Stomach (tissue), 9 donors: ENCODE measurements around the gene REX1BD. TPM values are rescaled to one million over a fixed set of nuclear protein-coding genes. Genes with fewer than 3 reads are reported as not detected.

ENCODE experiments used
- DNase-seq, 2 donors: peaks; one replicate each; pipeline versions ENCODE4 v3.0.0 to v3.0.0-alpha.2; 2013 to 2019
- H3K27ac ChIP-seq, 5 donors: fragments of 200-600 bp in 4 of 5; sonication (generic) in 4 of 5; one replicate each; pipeline ENCODE4 v1.5.1; 2013 to 2019; ENCODE audit warnings: mild to moderate bottlenecking in 1 of 5, moderate library complexity in 1 of 5
- H3K27me3 ChIP-seq, 3 donors: fragments of 200-600 bp; sonication (generic); one replicate each; pipeline ENCODE4 v1.5.1; 2017 to 2019; ENCODE audit warnings: mixed run types in 1 of 3
- H3K36me3 ChIP-seq, 4 donors: fragments of 200-600 bp; sonication (generic); 1 replicate in 3 of 4; 2 replicates in 1 of 4; pipeline ENCODE4 v1.5.1; 2016 to 2019
- H3K4me1 ChIP-seq, 4 donors: fragments of 200-600 bp; sonication (generic); one replicate each; pipeline ENCODE4 v1.5.1; 2016 to 2019
- H3K4me3 ChIP-seq, 4 donors: fragments of 200-600 bp; sonication (generic) in 3 of 4; one replicate each; pipeline ENCODE4 v1.5.1; 2016 to 2019; ENCODE audit warnings: mild to moderate bottlenecking in 1 of 4
- H3K9me3 ChIP-seq, 4 donors: fragments of 200-600 bp; sonication (generic); one replicate each; pipeline ENCODE4 v1.5.1; 2016 to 2019
- CTCF ChIP-seq, 7 experiments: fragments of 450-650 bp in 4 of 7; fragments of 200-600 bp in 3 of 7; sonication (generic) in 3 of 7; IDR thresholded peaks; one replicate each; pipeline ENCODE4 v1.5.1; 2016 to 2019; ENCODE audit warnings: antibody characterized with exemption in 7 of 7, control low read depth in 2 of 7, mild to moderate bottlenecking in 1 of 7
- EP300 ChIP-seq: sonication (generic); formaldehyde crosslinking; IDR thresholded peaks from one replicate; pipeline ENCODE4 v1.6.1; 2017; ENCODE audit warnings: antibody characterized with exemption
- POLR2A ChIP-seq, 4 donors: fragments of 450-650 bp; IDR thresholded peaks; one replicate each; pipeline ENCODE4 v1.6.1; 2016; ENCODE audit warnings: antibody characterized with exemption in 4 of 4, control low read depth in 2 of 4, mild to moderate bottlenecking in 1 of 4, moderate library complexity in 1 of 4
- POLR2AphosphoS5 ChIP-seq, 3 donors: sonication (generic); formaldehyde crosslinking; IDR thresholded peaks; one replicate each; pipeline ENCODE4 v1.6.1; 2016; ENCODE audit warnings: antibody characterized with exemption in 3 of 3
- WGBS, 5 donors: extraction: QIAGEN DNeasy Blood & Tissue Kit in 3 of 5; methylation state at CpG; one replicate each; pipeline versions ENCODE4 v1.1.5 to v1.1.7; 2013 to 2018; 5-methylcytosine and 5-hydroxymethylcytosine counted together
- intact Hi-C: fragments of 100-400 bp; cut with DNase I; formaldehyde crosslinking; loops from one replicate; pipeline ENCODE4 v1.15.1; 2023; ENCODE audit warnings: low total_unique reads
- polyA plus RNA-seq, 3 donors: library from polyadenylated mRNA; stranded (reverse); fragments of 200-250 nt; gene quantifications; one replicate each; pipeline ENCODE4 v1.2.3, GENCODE V29; 2013
- total RNA-seq, 5 donors: library from RNA; depleted of rRNA; stranded (reverse); fragments of >200 nt; gene quantifications; one replicate each; pipeline versions ENCODE4 v1.1.0 to v1.2.3, GENCODE V29; 2014 to 2016
- donor health status: healthy with polysubstance abuse.
- donor health status: Bipolar disorder and iron deficiency.
- donor health status: healthy.

Gene REX1BD
- total and polyA plus RNA-seq, 8 donors: 15.6 to 483 (median 114) TPM

DNA sequence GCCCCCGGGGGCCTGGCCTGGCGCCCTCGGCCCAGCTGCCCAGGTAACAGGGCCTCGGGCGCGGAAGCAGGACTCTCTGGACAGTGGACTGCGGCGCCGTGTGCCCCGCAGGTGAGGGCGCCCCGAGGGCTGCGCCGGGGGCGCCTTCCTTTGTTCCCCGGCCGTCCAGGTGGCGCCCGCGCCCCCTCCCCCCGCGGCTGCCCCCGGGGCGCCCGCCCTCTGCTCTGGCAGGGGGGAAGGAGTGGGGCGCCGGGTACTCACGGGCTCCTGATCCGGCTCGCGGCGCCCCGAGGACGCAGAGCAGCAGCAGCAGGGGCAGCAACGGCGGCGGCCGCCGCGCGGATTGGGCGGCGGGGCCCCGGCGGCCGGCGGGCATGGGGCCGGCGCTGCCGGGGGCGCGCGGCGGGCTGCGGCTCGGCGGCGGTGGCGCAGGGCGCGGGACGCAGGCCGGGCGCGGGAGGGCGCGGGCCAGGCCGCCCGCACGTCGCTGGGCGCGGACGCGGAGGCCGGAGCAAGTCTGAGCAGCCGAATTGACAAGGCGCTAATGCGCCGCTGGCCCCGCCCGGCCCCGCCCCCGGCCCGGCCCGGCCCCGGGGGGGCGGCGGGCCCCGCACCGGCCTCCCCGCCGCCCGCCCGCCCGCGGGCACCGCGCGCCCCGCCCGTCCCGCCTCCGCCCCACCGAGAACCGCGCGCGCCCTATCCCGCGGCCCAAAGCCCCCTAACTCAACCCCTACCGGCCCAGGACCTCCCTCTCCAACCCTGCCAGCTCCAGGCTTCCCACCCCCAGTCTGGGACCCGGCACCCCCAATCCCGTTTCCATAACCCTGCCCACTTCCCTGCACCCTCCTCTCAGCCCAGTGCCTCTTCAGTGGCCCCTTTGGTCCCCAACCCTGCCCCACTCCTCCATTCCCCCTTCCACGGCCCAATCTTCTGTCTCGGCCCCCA lies 18.0 kb downstream of the REX1BD start, which contains the start of gene CRLF1:
Gene CRLF1, minus strand, starts transcription at position 519 of the 945 bp plus-strand sequence. Its CDS starts 143 bp downstream, at position 376.
- Histone ChIP-seq H3K9me3 (no peaks in the 10 kb centered on the region), H3K27ac (no peak within 1 kb of the TSS), H3K4me1 (peaks cover 34 to 49% (median 48%) of the 10 kb centered on the region in 4 donors), H3K4me3 (peak within 1 kb of the TSS; percentile 20 to 39 (median 32)), H3K36me3 (no peaks in the 10 kb centered on the region), H3K27me3 (peaks cover 57 to 96% (median 90%) of the 10 kb centered on the region in 3 donors)
- intact Hi-C loops: no loop called here
- 1 to 2% (median 2%) methylated on average over 13 to 106 of the region's 116 CpGs for WGBS, 5 donors
- no peak for DNase-seq
- TF ChIP-seq CTCF (IDR thresholded peaks at IDR 0.05): no peak
- TF ChIP-seq POLR2AphosphoS5 (IDR thresholded peaks at IDR 0.05): no peak
- no peak for TF ChIP-seq POLR2A (IDR thresholded peaks at IDR 0.05)
- TF ChIP-seq EP300: no peak

DNA sequence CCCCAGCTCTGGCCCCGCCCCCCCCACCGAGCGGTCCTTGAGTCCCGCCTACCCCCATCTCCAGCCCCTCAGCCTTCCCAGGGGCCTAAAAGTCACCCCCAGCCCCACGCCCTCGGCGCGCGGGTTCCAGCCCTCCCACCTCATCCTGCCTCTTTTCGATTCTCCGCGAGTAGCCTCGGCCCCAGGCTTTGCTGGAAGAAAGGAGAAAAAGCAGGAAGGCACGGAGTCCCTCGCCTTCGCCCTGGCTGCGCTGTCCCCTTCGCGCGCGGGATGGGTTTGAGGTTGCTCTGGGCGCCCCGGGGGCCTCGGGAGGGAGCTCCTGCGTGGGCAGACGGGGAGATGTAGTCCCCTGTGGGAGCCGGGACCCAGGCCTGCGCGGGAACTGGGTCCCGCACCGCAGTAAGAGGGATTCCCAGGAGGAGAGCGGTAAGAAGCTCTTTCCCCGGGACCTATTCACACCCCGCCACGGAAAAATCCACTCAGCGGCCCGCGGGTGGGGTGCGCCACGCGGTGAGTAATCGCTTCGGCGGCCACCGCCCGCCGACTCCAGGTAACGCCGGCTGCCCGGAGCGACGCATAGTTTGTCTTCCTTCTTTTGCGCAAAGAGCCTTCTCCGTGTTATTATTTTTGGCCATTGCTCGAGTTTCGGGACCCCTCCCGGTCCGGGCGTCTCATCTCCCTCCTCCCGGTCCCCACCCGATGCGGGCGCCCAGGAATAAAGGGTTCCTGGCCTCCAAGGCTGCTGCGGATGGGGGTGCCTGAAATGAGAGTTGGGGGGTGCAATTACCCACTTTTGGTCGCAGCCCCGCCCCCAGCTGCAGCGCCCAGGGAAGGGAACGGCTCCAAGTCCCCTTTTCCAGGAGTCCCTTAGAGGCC lies 18.9 kb downstream of the REX1BD start:
- no peak overlapping the region for H3K27ac ChIP-seq
- intact Hi-C loops: no loop called here
- TF ChIP-seq CTCF (IDR thresholded peaks at IDR 0.05) (no peak), EP300 (no peak), POLR2A (IDR thresholded peaks at IDR 0.05) (no peak), POLR2AphosphoS5 (IDR thresholded peaks at IDR 0.05) (no peak)
- no peaks in the 10 kb centered on the region for H3K36me3 ChIP-seq
- no peak for DNase-seq
- H3K9me3 ChIP-seq: no peaks in the 10 kb centered on the region
- H3K27me3 ChIP-seq: peaks cover 57 to 97% (median 94%) of the 10 kb centered on the region in 3 donors
- 1 to 4% (median 2%) methylated on average over 47 to 68 of the region's 68 CpGs for WGBS, 5 donors
- peaks cover 43 to 58% (median 57%) of the 10 kb centered on the region in 4 donors for H3K4me1 ChIP-seq
- peak overlapping the region; percentile 10 to 39 (median 28) for H3K4me3 ChIP-seq

DNA sequence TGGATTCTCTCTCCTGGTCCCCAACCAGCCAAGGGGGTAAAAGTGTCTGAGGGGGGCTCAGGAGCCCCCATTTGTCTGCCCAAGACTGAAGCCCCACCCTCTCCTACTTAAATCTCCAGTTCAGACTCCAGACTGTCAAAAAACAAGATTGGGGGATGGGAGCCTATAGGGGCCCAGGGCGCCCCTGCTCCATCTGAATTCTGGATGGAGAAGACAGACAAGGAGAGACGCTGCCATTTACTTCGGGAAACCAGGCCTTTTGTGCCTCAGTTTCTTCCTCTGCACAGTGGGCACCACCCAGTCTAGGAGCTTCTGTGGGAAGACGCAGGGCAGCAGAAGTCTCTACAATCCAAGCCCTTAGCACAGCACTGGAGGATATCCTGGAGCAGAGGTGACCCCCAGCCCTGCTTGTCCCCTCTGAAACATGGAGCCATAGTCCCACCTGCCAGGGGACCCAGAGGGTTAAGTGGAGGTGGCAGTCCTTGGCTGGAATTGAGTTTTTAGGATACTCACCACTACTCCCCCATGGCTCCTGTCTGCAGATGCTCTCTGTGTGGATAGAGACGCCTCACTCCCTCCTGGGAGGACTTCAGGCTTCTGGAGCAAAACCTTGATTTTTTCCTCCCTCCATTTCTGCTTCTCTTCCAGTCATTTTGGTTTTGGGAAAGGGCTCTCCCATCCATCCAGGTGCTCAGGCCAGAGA lies 19.7 kb downstream of the REX1BD start:
- Histone ChIP-seq H3K27me3 (peaks cover 62 to 97% (median 96%) of the 10 kb centered on the region in 3 donors), H3K36me3 (no peaks in the 10 kb centered on the region), H3K9me3 (no peaks in the 10 kb centered on the region), H3K4me1 (peaks cover 51 to 66% (median 65%) of the 10 kb centered on the region in 4 donors), H3K27ac (no peak overlapping the region), H3K4me3 (no peak overlapping the region)
- intact Hi-C loops: no loop called here
- 35 to 55% (median 40%) methylated on average over 4 to 5 of the region's 5 CpGs for WGBS, 5 donors
- DNase-seq: no peak
- TF ChIP-seq EP300 (no peak), POLR2AphosphoS5 (IDR thresholded peaks at IDR 0.05) (no peak), CTCF (IDR thresholded peaks at IDR 0.05) (no peak), POLR2A (IDR thresholded peaks at IDR 0.05) (no peak)
